Measurements from ENCODE around the gene VPS45.

VPS45 gene

GRCh38 chr1:150073516-150073915 is 5.9 kb downstream of the VPS45 start:
- no peak for FAIRE-seq

GRCh38 chr1:150076066-150076465 is 8.5 kb downstream of the VPS45 start:
- FAIRE-seq: no peak

- FAIRE-seq: no peak
Observed at GRCh38 chr1:150076985-150077384, 9.4 kb downstream of the VPS45 start.

GRCh38 chr1:150080784-150081183 is 13.2 kb downstream of the VPS45 start:
- FAIRE-seq: no peak

- FAIRE-seq: no peak
Observed at GRCh38 chr1:150082494-150082893, 14.9 kb downstream of the VPS45 start.

GRCh38 chr1:150083907-150084306 is 16.3 kb downstream of the VPS45 start:
- FAIRE-seq: no peak

GRCh38 chr1:150085406-150085805 is 17.8 kb downstream of the VPS45 start:
- FAIRE-seq: no peak

- FAIRE-seq: no peak
Observed at GRCh38 chr1:150087415-150087814, 19.8 kb downstream of the VPS45 start.

- no peak for FAIRE-seq
Observed at GRCh38 chr1:150089846-150090520, 22.4 kb downstream of the VPS45 start.

- no peak for FAIRE-seq
Observed at GRCh38 chr1:150092180-150092791, 24.7 kb downstream of the VPS45 start.

- FAIRE-seq: no peak
Observed at GRCh38 chr1:150093805-150094204, 26.2 kb downstream of the VPS45 start.

- FAIRE-seq: no peak
Observed at GRCh38 chr1:150094734-150095265, 27.2 kb downstream of the VPS45 start.

GRCh38 chr1:150102986-150103385 is 35.4 kb downstream of the VPS45 start:
- no peak for FAIRE-seq

- FAIRE-seq: no peak
Observed at GRCh38 chr1:150106341-150106740, 38.8 kb downstream of the VPS45 start.

GRCh38 chr1:150109586-150109985 is 42.0 kb downstream of the VPS45 start:
- no peak for FAIRE-seq

GRCh38 chr1:150110116-150110515 is 42.5 kb downstream of the VPS45 start:
- FAIRE-seq: no peak

GRCh38 chr1:150111670-150112069 is 44.1 kb downstream of the VPS45 start:
- peak; percentile 55 for FAIRE-seq

GRCh38 chr1:150115121-150115520 is 47.5 kb downstream of the VPS45 start:
- no peak for FAIRE-seq

GRCh38 chr1:150118716-150119115 is 51.1 kb downstream of the VPS45 start:
- FAIRE-seq: no peak

GRCh38 chr1:150121236-150121862 is 53.8 kb downstream of the VPS45 start:
- FAIRE-seq: no peak

GRCh38 chr1:150126811-150127210 is 59.2 kb downstream of the VPS45 start:
- no peak for FAIRE-seq

- FAIRE-seq: no peak
Observed at GRCh38 chr1:150127464-150127863, 59.9 kb downstream of the VPS45 start.

- no peak for FAIRE-seq
Observed at GRCh38 chr1:150127868-150128267, 60.3 kb downstream of the VPS45 start.

- no peak for FAIRE-seq
Observed at GRCh38 chr1:150132372-150132771, 64.8 kb downstream of the VPS45 start.
